K562 (cell line): Measurements from ENCODE around the gene VWA3B. TPM values are rescaled to one million over a fixed set of nuclear protein-coding genes. Genes with fewer than 3 reads are reported as not detected.

Experiments
- ATAC-seq: fragments of 200-7000 bp; cut with Tn5 transposase; 3 replicates; pipeline ENCODE4 v1.9.1; 2020; ENCODE audit warnings: moderate library complexity
- BruUV-seq: library from RNA; stranded (reverse); fragments of 400-500 nt; replicated peaks from 2 replicates; lab custom pipeline; 2021; lab: Mats Ljungman, UMichigan
- CTCF ChIA-PET: fragments of 300-600 bp; formaldehyde crosslinking; extraction: SDS; loops from one replicate; lab custom pipeline; 2021; ENCODE audit warnings: low intra/inter-chr PET ratio; lab: Yijun Ruan, JAX
- POLR2A ChIA-PET: fragments of 300-600, 350-650 bp; sonication (Branson Sonifier 250); formaldehyde crosslinking; extraction: SDS; loops from one replicate; lab custom pipeline; 2021; ENCODE audit warnings: antibody characterized with exemption, inconsistent platforms; lab: Yijun Ruan, JAX
- DNase-seq, 4 experiments: peaks; one replicate each; pipeline versions ENCODE4 v3.0.0 to v3.0.0-alpha.2; 2011 to 2018; ENCODE audit warnings: low spot score in 3 of 4, mixed read lengths in 3 of 4; ENCODE audit errors: extremely low read depth in 1 of 4
- FAIRE-seq: peaks from 2 replicates; lab custom pipeline; 2011; peaks lifted over from hg19 to GRCh38; lab: Jason Lieb, UNC
- H2AFZ ChIP-seq: 2 replicates; pipeline ENCODE4 v1.6.0; 2011; ENCODE audit warnings: low read depth, low read length, control low read depth, inconsistent platforms
- H3K27ac ChIP-seq: fragments of 200-600 bp; 3 replicates; pipeline ENCODE4 v1.8.0; 2011; ENCODE audit warnings: low read depth, mild to moderate bottlenecking, control low read depth, inconsistent platforms, low read length, moderate library complexity, mixed read lengths; ENCODE audit errors: extremely low read depth
- H3K27me3 ChIP-seq, 2 experiments: fragments of 300-600 bp in 1 of 2; 2 replicates in 1 of 2; 3 replicates in 1 of 2; pipeline versions ENCODE4 v1.6.0 to v1.8.0; 2011; ENCODE audit warnings: inconsistent platforms in 2 of 2, low read length in 2 of 2, mild to moderate bottlenecking in 1 of 2, mixed read lengths in 1 of 2, moderate library complexity in 1 of 2; ENCODE audit not compliant: control insufficient read depth in 2 of 2, insufficient read depth in 2 of 2
- H3K36me3 ChIP-seq: fragments of 300-600 bp; 3 replicates; pipeline ENCODE4 v1.8.0; 2011; ENCODE audit warnings: mild to moderate bottlenecking, low read length, inconsistent platforms; ENCODE audit not compliant: control insufficient read depth, insufficient read depth
- H3K4me1 ChIP-seq, 2 experiments: fragments of 200-600 bp in 1 of 2; replicated peaks in 1 of 2; 2 replicates in 1 of 2; 3 replicates in 1 of 2; pipeline versions ENCODE4 v1.5.1 to v1.8.0; 2011; ENCODE audit warnings: inconsistent platforms in 2 of 2, low read length in 2 of 2, mild to moderate bottlenecking in 1 of 2, mixed read lengths in 1 of 2, moderate library complexity in 1 of 2; ENCODE audit not compliant: control insufficient read depth in 2 of 2, insufficient read depth in 2 of 2
- H3K4me2 ChIP-seq: 2 replicates; pipeline ENCODE4 v1.6.1; 2011; ENCODE audit warnings: low read length, control low read depth, inconsistent platforms, mixed read lengths; ENCODE audit not compliant: insufficient read depth
- H3K4me3 ChIP-seq: fragments of 200-600 bp; sonication (generic), shearing (Covaris generic); 2 replicates; pipeline ENCODE4 v1.5.1; 2016; ENCODE audit warnings: control low read depth, inconsistent platforms
- H3K79me2 ChIP-seq: fragments of 200-600 bp; 3 replicates; pipeline ENCODE4 v1.8.0; 2011; ENCODE audit warnings: low read length, inconsistent platforms; ENCODE audit not compliant: control insufficient read depth, insufficient read depth
- H3K9ac ChIP-seq, 2 experiments: 2 replicates each; pipeline versions ENCODE4 v1.6.0 to v1.6.1; 2011; ENCODE audit warnings: low read depth in 2 of 2, low read length in 2 of 2, control low read depth in 1 of 2, inconsistent platforms in 1 of 2, mild to moderate bottlenecking in 1 of 2, mixed read lengths in 1 of 2; ENCODE audit not compliant: insufficient read depth in 1 of 2
- H3K9me1 ChIP-seq: one replicate; pipeline ENCODE4 v1.6.0; 2011; ENCODE audit warnings: inconsistent platforms, mild to moderate bottlenecking, low read length, moderate library complexity; ENCODE audit not compliant: control insufficient read depth, insufficient read depth
- H3K9me3 ChIP-seq: replicated peaks from 2 replicates; pipeline ENCODE4 v1.5.1; 2011; ENCODE audit warnings: low read depth, low read length, inconsistent platforms; ENCODE audit not compliant: control insufficient read depth, insufficient read depth
- H4K20me1 ChIP-seq: replicated peaks from 2 replicates; pipeline ENCODE4 v1.6.1; 2011; ENCODE audit warnings: low read length, inconsistent platforms, mixed read lengths; ENCODE audit not compliant: control insufficient read depth, insufficient read depth
- CCAR2 ChIP-seq: fragments of 200-400 bp; formaldehyde crosslinking; IDR thresholded peaks from 2 replicates; pipeline ENCODE4 v1.6.1; 2017; ENCODE audit warnings: mild to moderate bottlenecking, low read depth, low read length
- CHD2 ChIP-seq: IDR thresholded peaks from 2 replicates; pipeline ENCODE4 v1.6.1; 2011; ENCODE audit warnings: low read depth, low read length
- CTBP1 ChIP-seq: fragments of 450-650 bp; IDR thresholded peaks from 2 replicates; pipeline ENCODE4 v1.6.1; 2016; ENCODE audit warnings: borderline replicate concordance
- DDX20 ChIP-seq: fragments of 450-650 bp; IDR thresholded peaks from 2 replicates; pipeline ENCODE4 v1.6.1; 2016; ENCODE audit warnings: missing genetic modification characterization, low read depth, mild to moderate bottlenecking, missing compliant biosample characterization, moderate library complexity
- DLX4 ChIP-seq: fragments of 250-450 bp; sonication (Bioruptor Pico); IDR thresholded peaks from 2 replicates; pipeline ENCODE4 v1.6.1; 2021; ENCODE audit warnings: mild to moderate bottlenecking
- HSF4 ChIP-seq: fragments of 250-450 bp; sonication (Bioruptor Pico); IDR thresholded peaks from 2 replicates; pipeline ENCODE4 v2.1.2; 2022; ENCODE audit warnings: mild to moderate bottlenecking, moderate library complexity, borderline replicate concordance
- IRF9 ChIP-seq: fragments of 450-650 bp; IDR thresholded peaks from 2 replicates; pipeline ENCODE4 v1.6.1; 2016; ENCODE audit warnings: missing biosample characterization, missing genetic modification characterization
- KLF16 ChIP-seq: IDR thresholded peaks from 2 replicates; pipeline ENCODE4 v1.6.1; 2016; ENCODE audit warnings: antibody characterized with exemption
- PRDM10 ChIP-seq: fragments of 450-650 bp; IDR thresholded peaks from 2 replicates; pipeline ENCODE4 v1.6.1; 2018; ENCODE audit not compliant: partially characterized antibody
- RBM39 ChIP-seq: fragments of 200-400 bp; formaldehyde crosslinking; optimal IDR thresholded peaks from 2 replicates; pipeline ENCODE3; 2018; ENCODE audit warnings: low read depth, low read length
- SRSF1 ChIP-seq: fragments of 200-400 bp; formaldehyde crosslinking; IDR thresholded peaks from 2 replicates; pipeline ENCODE4 v1.6.1; 2017; ENCODE audit warnings: mild to moderate bottlenecking, low read depth, low read length, moderate library complexity
- ZC3H4 ChIP-seq: sonication (generic); formaldehyde crosslinking; IDR thresholded peaks from 2 replicates; pipeline ENCODE4 v1.9.0; 2021; ENCODE audit warnings: missing genetic modification reagents, borderline replicate concordance
- ZC3H8 ChIP-seq: fragments of 450-650 bp; IDR thresholded peaks from 2 replicates; pipeline ENCODE4 v1.6.1; 2017
- ZNF175 ChIP-seq: fragments of 200-800 bp; sonication (Bioruptor generic); IDR thresholded peaks from 2 replicates; pipeline ENCODE4 v1.6.1; 2016; ENCODE audit warnings: low read depth, mild to moderate bottlenecking, missing genetic modification characterization, missing compliant biosample characterization
- ZNF551 ChIP-seq: fragments of 250-450 bp; sonication (Bioruptor Pico); IDR thresholded peaks from 2 replicates; pipeline ENCODE4 v1.5.0; 2021; ENCODE audit warnings: mild to moderate bottlenecking, moderate library complexity
- ZNF655 ChIP-seq: fragments of 250-450 bp; sonication (Bioruptor Pico); IDR thresholded peaks from 2 replicates; pipeline ENCODE4 v1.5.0; 2021
- WGBS: fragments of 100-300 bp; shearing (Covaris generic); methylation state at CpG from one replicate; pipeline ENCODE4 v1.1.6; 2016; ENCODE audit warnings: low coverage, mixed read lengths; ENCODE audit not compliant: insufficient coverage; ENCODE audit errors: missing lambda C conversion rate; 5-methylcytosine and 5-hydroxymethylcytosine counted together
- in situ Hi-C: fragments of 300-500 bp; cut with MboI; formaldehyde crosslinking; loops from 4 replicates; pipeline ENCODE4 v1.15.0; 2018; ENCODE audit warnings: inconsistent platforms, mixed read lengths
- intact Hi-C: fragments of 100-400 bp; cut with micrococcal nuclease; formaldehyde crosslinking; loops from 2 replicates; pipeline ENCODE4 v1.14.2; 2022
- polyA plus RNA-seq, 8 experiments: library from polyadenylated mRNA; depleted of rRNA in 4 of 8; stranded (reverse) in 5 of 8; unstranded in 3 of 8; fragments of >200 nt; fragmentation: Nextera tagmentation in 2 of 8; fragmentation: Illumina TruSeq in 1 of 8; extraction: Ambion mirVana in 2 of 8; extraction: Trizol in 1 of 8; gene quantifications; 2 replicates each; pipeline versions ENCODE4 v1.2.1 to v1.2.3, GENCODE V29; 2011 to 2014; ENCODE audit warnings: inconsistent platforms in 1 of 8, missing spikeins in 1 of 8
- total RNA-seq, 7 experiments: library from RNA; depleted of rRNA in 6 of 7; stranded (reverse); fragments of >200 nt in 6 of 7; fragmentation: Illumina TruSeq in 2 of 7; extraction: Trizol in 2 of 7; gene quantifications; 2 replicates each; pipeline versions ENCODE4 v1.2.1 to v1.2.3, GENCODE V29; 2011 to 2021; ENCODE audit warnings: low replicate concordance in 1 of 7

Gene VWA3B
- total and polyA plus RNA-seq, 9 of the 15 experiments (the other 6 are each of a cell fraction or from before 2014, with no cell fraction given) = not detected

GRCh38 chr2:98293030-98293429 is 206.1 kb downstream of the VWA3B start (continued):
- TF ChIP-seq HSF4 (CRISPR knock-in tag) (no peak), DLX4 (CRISPR knock-in tag) (no peak), ZC3H4 (no peak), KLF16 (no peak)

GRCh38 chr2:98293931-98294687 is 207.1 kb downstream of the VWA3B start:
- CTCF ChIA-PET = no interaction called here
- 1% methylated on average over 12 of the region's 12 CpGs for WGBS
- TF ChIP-seq CCAR2 (no peak), ZC3H8 (no peak), ZNF655 (CRISPR knock-in tag) (no peak), CHD2 (no peak), ZNF551 (no peak), CTBP1 (no peak), RBM39 (no peak), DDX20 (tag) (no peak), ZNF175 (no peak), SRSF1 (no peak), IRF9 (tag) (no peak), PRDM10 (no peak)

More at GRCh38 chr2:98293931-98294687, 207.1 kb downstream of the VWA3B start:
- Histone ChIP-seq H3K9ac (no peak overlapping the region), H2AFZ (no peak overlapping the region), H3K4me2 (no peak overlapping the region), H3K9me3 (no peaks in the 10 kb centered on the region), H3K27ac (no peak overlapping the region), H3K4me3 (no peak overlapping the region), H4K20me1 (no peaks in the 10 kb centered on the region), H3K79me2 (no peaks in the 10 kb centered on the region), H3K27me3 (peaks cover 14 to 20% of the 10 kb centered on the region in 2 experiments; a peak in 4 of 5 replicates), H3K36me3 (no peaks in the 10 kb centered on the region), H3K9me1 (no peaks in the 10 kb centered on the region), H3K4me1 (no peaks in the 10 kb centered on the region)
- in situ Hi-C loops = no loop called here
- DNase-seq = no peak
- intact Hi-C loops = no loop called here
- FAIRE-seq = no peak
- ATAC-seq = no peak
- BruUV-seq = no TSS peak
- POLR2A ChIA-PET = no interaction called here
